ENCODE data around the gene COPS9. TPM values are rescaled to one million over a fixed set of nuclear protein-coding genes. Genes with fewer than 3 reads are reported as not detected.

COPS9 gene
- total and polyA plus RNA-seq, 2 donors: 53.5 to 217 TPM

DNA sequence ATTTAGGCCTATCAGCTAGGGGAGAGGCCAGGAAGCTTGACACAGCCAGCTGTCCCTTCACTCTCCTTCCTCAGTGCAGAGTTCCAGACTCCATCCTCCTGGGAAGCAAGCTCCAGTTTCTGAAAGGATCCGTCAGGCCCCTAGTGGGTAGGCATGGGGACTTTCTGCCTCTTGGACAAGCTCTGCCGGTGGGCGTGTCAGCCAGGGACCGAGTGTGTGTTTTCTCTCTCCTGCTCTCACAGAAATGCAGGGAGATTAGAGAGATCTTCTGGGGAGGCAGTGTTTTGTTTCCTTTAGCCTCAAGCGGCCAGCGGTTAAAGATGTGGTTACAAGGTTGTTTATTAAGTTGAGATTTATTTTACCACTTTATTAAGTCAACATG lies 34.2 kb upstream of the COPS9 start:
- no peaks in the 10 kb centered on the region for H3K4me1 ChIP-seq (ENCODE audit: insufficient read depth)
- no peak overlapping the region for H3K4me3 ChIP-seq (ENCODE audit: low read depth, low read length)
- no peaks in the 10 kb centered on the region for H3K36me3 ChIP-seq (ENCODE audit: insufficient read depth)
- 23% methylated on average over 6 of the region's 6 CpGs for WGBS
- no peak overlapping the region for H3K27ac ChIP-seq (ENCODE audit: low read depth)
- DNase-seq (ENCODE audit: extremely low spot score): no peak

DNA sequence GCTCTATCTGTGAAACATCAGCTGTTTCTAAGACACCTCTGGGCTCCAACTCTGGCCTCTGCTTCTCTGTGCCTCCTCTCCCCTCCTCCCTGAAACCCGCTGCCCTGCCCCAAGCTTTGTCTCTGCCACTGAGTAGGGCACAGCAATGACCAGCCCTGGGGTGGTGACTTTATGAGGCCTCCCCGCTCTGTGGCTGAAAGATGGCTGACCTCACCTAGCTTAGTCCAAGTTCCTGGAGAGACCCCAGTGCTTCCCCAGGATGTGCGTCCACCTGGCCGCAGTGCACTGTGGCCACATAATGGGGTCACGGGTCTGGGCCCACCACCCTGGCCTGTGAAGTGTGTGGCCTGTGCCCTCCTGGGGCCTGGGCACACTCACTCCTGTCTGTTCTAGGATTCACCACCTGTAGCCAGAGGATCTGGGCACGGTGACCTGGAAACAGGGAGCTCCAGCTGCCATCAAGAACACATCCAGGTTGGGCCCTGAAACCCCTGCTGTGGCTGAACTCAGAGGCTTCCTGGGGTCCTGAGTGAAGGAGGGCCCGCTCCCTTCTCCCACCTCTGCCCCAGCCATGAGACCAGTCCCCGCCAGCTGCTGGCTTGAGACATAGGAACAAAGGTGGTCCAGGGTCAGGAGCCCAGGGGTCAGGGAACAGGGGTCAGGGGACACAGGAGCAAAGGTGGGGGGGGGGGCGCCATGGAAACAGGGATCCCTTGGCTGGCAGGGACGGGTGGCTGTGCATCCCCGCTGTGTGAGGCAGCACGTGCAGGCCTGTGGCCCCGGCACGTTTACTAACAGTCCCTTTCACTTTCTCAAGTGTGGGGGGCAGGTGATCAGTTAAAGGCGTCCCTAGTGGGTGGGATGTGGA lies 33.6 kb upstream of the COPS9 start:
- DNase-seq (ENCODE audit: extremely low spot score): no peak
- WGBS: 82% methylated on average over 15 of the region's 15 CpGs
- H3K36me3 ChIP-seq (ENCODE audit: insufficient read depth): no peaks in the 10 kb centered on the region
- no peaks in the 10 kb centered on the region for H3K4me1 ChIP-seq (ENCODE audit: insufficient read depth)
- no peak overlapping the region for H3K4me3 ChIP-seq (ENCODE audit: low read depth, low read length)
- no peak overlapping the region for H3K27ac ChIP-seq (ENCODE audit: low read depth)

DNA sequence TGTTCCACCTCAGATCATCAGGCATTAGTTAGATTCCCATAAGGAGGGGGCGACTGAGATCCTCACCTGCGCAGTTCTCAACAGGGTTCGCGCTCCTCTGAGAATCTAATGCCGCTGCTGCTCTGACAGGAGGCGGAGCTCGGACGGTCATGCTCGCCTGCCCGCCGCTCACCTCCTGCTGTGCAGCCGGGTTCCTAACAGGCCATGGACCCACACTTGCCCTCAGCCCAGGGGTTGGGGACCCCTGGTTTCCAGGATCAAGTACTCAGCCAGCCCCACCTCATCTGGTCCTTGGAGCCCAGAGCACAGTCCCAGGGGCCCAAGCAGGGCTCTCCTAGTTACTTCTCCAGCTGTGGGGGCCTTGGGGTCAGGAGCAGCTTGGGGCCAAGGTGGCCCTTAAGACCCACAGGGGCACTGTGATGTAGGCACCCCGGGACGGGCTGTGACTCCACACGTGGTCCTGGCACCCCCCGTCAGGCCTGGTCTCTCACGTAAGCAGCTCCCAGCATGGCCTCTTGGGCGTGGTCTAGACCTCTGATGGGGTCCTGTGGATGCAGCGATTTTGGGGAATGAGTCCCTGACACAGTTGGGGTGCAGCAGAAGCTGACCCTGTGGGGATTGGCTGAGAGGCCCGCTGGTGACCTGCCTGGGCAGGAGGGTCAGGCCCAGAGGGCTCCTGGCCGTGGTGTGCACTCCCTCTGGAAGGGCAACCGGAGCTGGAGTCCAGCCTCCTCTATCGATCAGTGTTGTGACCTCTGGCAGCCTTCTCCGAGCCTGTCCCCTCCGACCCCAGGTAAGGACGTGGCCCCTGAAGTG lies 32.6 kb upstream of the COPS9 start:
- H3K4me3 ChIP-seq (ENCODE audit: low read depth, low read length): no peak overlapping the region
- no peaks in the 10 kb centered on the region for H3K36me3 ChIP-seq (ENCODE audit: insufficient read depth)
- DNase-seq (ENCODE audit: extremely low spot score): no peak
- no peaks in the 10 kb centered on the region for H3K4me1 ChIP-seq (ENCODE audit: insufficient read depth)
- H3K27ac ChIP-seq (ENCODE audit: low read depth): no peak overlapping the region
- 87% methylated on average over 26 of the region's 26 CpGs for WGBS

DNA sequence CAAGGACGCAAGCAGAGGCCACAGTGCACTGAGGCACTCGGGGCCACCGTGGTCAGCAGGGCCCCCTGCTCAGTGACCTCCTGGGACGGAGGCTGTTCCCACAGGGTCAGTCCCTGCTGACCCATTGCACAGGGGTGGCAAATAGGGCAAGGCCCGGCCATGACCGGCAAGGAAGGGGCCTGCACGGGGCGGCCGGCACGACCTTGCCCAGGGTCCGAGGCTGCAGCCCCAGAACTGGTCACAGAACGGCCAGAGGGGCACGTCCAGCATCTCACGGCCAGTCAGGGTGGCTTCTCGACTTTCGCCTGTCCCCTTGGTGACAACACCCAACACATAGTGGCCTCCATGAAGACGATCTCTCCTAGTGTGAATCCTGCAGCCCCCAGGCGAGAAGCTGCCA lies 31.9 kb upstream of the COPS9 start:
- 89% methylated on average over 18 of the region's 18 CpGs for WGBS
- Histone ChIP-seq H3K4me1 (ENCODE audit: insufficient read depth) (no peaks in the 10 kb centered on the region), H3K4me3 (ENCODE audit: low read depth, low read length) (no peak overlapping the region), H3K36me3 (ENCODE audit: insufficient read depth) (no peaks in the 10 kb centered on the region), H3K27ac (ENCODE audit: low read depth) (no peak overlapping the region)
- DNase-seq (ENCODE audit: extremely low spot score): no peak

DNA sequence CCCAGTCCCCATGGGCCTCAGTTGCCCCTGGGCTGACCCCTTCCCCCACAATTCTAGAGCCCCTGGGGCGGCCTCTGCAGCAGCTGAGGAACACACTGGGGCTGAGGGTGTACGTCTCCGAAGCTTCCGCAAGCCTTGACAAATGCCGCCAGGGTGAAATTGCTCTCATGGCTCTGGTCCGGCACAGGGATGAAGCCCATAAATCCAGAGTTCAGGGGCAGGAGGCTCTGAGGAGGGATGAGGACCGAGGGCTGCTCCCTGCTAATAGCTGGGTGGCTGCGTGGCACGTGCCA lies 31.4 kb upstream of the COPS9 start:
- no peak for DNase-seq (ENCODE audit: extremely low spot score)
- H3K4me1 ChIP-seq (ENCODE audit: insufficient read depth): no peaks in the 10 kb centered on the region
- WGBS: 77% methylated on average over 9 of the region's 9 CpGs
- H3K27ac ChIP-seq (ENCODE audit: low read depth): no peak overlapping the region
- H3K36me3 ChIP-seq (ENCODE audit: insufficient read depth): no peaks in the 10 kb centered on the region
- no peak overlapping the region for H3K4me3 ChIP-seq (ENCODE audit: low read depth, low read length)

DNA sequence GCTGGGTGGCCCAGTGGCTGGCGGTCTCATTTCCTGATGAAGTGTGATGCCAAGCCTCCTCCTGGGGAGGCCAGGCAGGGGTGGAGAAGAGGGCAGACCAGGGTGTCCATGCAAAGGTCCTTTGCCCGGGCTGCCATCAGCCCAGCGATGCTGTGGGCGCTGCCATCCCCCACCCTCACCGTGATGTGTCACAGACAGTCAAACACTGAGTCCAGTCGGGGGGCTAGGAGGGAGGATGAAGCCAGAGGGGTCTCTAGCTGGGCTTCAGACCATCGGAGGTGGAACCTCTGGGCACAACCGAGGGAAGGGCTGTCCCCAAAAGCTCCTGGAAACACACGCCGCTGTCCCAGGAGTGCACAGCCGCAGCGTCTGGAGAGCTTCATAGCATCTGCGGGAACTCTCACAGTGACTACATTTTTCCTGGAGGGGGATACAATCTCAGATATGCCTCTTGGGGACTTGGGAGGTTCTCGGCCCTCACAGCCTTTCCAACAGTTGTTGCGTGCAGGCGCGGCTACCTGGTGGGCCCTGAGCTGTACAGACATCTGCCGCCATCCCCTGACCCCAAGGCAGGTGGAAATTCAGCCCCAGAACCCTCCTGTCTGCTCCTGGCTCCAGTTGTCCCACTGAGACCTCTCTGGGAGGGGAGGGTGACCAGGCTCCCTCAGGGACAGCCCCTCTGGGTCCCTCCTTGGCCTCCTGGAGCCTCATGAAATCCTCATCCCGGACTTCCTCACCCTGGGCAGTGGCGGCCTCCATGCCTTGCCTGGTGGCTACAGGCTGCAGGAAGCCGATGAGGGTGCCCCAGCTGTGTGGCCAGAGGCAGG lies 30.9 kb upstream of the COPS9 start:
- 85% methylated on average over 21 of the region's 21 CpGs for WGBS
- no peaks in the 10 kb centered on the region for H3K4me1 ChIP-seq (ENCODE audit: insufficient read depth)
- no peak for DNase-seq (ENCODE audit: extremely low spot score)
- no peak overlapping the region for H3K27ac ChIP-seq (ENCODE audit: low read depth)
- H3K36me3 ChIP-seq (ENCODE audit: insufficient read depth): no peaks in the 10 kb centered on the region
- no peak overlapping the region for H3K4me3 ChIP-seq (ENCODE audit: low read depth, low read length)

DNA sequence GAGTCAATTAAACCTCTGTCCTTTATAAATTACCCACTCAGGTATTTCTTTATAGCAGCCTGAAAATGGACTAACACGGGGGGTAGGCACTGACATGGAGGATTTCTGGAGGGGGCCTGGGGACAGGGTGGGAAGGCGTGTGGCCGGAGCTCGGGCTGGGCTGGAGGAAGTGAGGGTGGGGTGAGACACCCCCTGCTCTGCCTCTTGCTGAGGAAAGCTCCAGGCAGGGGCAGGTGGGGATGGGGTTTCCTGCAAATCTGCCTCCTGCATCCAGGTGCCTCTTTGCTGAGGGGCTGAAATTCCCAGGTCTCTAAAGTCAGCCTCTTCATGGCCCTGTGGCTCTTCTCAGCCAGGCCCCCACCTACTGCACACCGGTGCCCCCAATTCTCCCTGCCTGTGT lies 30.1 kb upstream of the COPS9 start:
- no peak for DNase-seq (ENCODE audit: extremely low spot score)
- Histone ChIP-seq H3K4me1 (ENCODE audit: insufficient read depth) (no peaks in the 10 kb centered on the region), H3K4me3 (ENCODE audit: low read depth, low read length) (no peak overlapping the region), H3K36me3 (ENCODE audit: insufficient read depth) (no peaks in the 10 kb centered on the region), H3K27ac (ENCODE audit: low read depth) (no peak overlapping the region)
- 69% methylated on average over 5 of the region's 5 CpGs for WGBS

DNA sequence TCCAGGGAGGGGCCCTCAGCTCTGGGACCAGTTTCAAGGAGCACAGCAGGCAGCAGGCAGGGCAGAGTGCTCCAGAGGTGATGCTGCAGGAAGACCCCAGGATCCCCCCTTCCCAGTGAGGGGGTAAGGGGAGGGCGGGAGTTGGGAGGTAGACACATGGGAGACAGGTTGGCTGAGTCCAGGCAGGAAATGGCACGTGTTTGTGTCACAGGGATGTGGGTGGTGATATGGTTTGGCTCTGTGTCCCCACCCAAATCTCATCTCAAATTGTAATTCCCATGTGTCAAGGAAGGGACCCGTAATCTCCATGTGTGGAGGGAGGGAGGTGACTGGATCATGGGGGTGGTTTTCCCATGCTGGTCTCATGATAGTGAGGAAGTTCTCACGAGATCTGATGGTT lies 29.6 kb upstream of the COPS9 start:
- DNase-seq (ENCODE audit: extremely low spot score): no peak
- H3K4me1 ChIP-seq (ENCODE audit: insufficient read depth): no peaks in the 10 kb centered on the region
- 47% methylated on average over 4 of the region's 4 CpGs for WGBS
- no peak overlapping the region for H3K27ac ChIP-seq (ENCODE audit: low read depth)
- no peaks in the 10 kb centered on the region for H3K36me3 ChIP-seq (ENCODE audit: insufficient read depth)
- no peak overlapping the region for H3K4me3 ChIP-seq (ENCODE audit: low read depth, low read length)

DNA sequence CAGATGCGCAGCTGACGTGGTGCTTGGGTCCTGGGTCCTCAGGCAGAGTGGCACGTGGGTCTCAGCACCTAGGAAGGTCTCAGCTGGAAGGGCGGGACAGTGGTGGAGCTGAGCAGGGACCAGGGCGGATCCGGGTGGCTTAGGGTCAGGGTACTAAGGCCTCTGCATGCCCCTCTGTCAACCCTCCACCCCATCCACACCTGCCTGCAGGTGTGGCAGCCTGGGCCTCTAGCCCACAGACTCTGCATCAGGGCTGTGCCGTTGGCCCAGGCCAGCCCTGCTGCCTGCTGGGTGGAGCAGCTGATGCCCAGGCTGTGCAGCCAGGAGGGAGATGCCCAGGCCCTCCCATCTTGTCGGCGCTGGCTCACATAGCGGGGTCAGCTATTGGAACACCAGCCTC lies 28.9 kb upstream of the COPS9 start:
- no peaks in the 10 kb centered on the region for H3K36me3 ChIP-seq (ENCODE audit: insufficient read depth)
- WGBS: 88% methylated on average over 10 of the region's 10 CpGs
- H3K4me1 ChIP-seq (ENCODE audit: insufficient read depth): no peaks in the 10 kb centered on the region
- no peak overlapping the region for H3K4me3 ChIP-seq (ENCODE audit: low read depth, low read length)
- H3K27ac ChIP-seq (ENCODE audit: low read depth): no peak overlapping the region
- no peak for DNase-seq (ENCODE audit: extremely low spot score)

DNA sequence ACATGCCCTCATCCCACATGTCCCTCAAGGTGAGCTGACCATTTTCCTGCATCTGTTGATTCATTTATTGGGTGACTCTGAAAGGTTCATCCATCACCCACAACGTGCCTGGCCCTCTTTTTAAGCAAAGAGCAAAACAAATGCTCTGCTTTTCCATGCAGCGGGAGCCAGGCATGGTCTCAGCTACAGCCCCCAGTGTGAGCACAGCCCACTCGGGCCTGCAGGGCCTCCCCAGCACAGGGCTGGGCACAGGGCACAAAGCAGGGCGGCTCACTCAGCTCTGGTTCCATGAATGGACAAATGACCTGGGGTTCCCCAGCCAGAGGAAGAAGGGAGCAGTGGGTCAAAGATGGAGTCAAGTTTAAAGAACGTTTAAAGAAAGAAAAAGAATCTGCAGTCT lies 28.5 kb upstream of the COPS9 start:
- Histone ChIP-seq H3K27ac (ENCODE audit: low read depth) (no peak overlapping the region), H3K4me3 (ENCODE audit: low read depth, low read length) (no peak overlapping the region), H3K4me1 (ENCODE audit: insufficient read depth) (no peaks in the 10 kb centered on the region), H3K36me3 (ENCODE audit: insufficient read depth) (no peaks in the 10 kb centered on the region)
- 56% methylated on average over 5 of the region's 5 CpGs for WGBS
- DNase-seq (ENCODE audit: extremely low spot score): no peak

DNA sequence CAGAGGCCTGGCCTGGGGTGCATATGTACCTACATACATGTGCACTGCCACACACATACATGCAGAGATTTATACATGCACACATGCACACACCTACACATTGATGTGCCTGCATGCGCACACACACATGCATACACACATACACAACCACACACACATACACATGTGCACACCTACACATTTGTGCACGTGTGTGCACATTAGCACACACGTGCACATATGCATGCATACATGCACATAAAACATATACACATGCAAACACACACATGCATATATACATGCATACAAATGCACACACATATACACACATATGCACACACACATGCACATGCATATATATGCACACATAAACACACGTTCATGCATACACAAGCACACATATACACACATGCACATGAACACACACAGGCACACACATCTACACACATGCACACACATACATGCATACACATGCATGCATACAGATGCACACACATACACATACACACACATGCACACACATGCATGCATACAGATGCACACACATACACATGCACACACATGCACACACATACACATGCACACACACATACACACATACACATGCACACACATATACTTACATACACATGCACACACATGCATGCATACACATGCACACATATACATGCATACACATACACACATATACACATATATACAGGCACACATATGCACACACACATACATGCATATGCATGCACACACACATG lies 27.9 kb upstream of the COPS9 start:
- DNase-seq (ENCODE audit: extremely low spot score): no peak
- WGBS: 89% methylated on average over 4 of the region's 4 CpGs
- H3K4me1 ChIP-seq (ENCODE audit: insufficient read depth): no peaks in the 10 kb centered on the region
- no peak overlapping the region for H3K4me3 ChIP-seq (ENCODE audit: low read depth, low read length)
- no peaks in the 10 kb centered on the region for H3K36me3 ChIP-seq (ENCODE audit: insufficient read depth)
- H3K27ac ChIP-seq (ENCODE audit: low read depth): no peak overlapping the region

DNA sequence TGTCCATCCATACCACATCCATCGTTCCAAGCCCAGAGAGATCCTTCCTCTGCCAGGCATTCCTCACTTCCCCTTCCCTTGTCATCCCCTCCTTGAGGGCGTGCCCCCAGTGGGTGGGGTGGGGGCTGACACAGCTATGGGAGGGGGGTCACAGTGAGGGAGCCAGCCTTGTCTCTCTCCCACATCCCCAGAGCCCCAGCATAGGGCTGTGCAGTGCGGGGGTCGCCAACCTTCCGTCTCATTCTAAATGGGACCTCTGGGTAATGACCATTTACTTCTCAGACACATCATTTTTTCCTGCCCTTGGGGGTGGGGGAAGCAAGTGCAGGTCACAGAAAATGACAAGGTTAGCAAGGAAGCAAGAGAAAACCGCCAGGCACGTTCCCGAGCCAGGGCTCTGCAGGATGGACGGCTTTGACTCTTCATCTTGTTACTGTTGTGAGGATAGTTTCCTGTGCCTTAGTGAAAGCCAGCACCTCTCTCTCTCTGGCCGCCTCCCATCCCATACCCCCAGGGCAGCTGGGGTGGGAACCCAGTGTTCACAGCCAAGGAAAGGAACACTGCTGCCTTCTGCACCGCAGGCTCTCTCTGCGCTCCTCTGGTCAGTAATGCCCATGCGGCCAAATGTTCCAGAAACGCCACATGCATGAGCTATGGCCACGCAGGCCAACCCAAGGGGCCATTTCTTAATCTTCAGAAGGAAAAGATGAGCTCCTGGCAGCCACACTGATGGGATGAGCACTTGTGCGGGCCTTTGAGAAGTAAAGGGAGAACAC lies 27.0 kb upstream of the COPS9 start:
- no peak for DNase-seq (ENCODE audit: extremely low spot score)
- H3K36me3 ChIP-seq (ENCODE audit: insufficient read depth): no peaks in the 10 kb centered on the region
- H3K4me3 ChIP-seq (ENCODE audit: low read depth, low read length): no peak overlapping the region
- no peak overlapping the region for H3K27ac ChIP-seq (ENCODE audit: low read depth)
- H3K4me1 ChIP-seq (ENCODE audit: insufficient read depth): no peaks in the 10 kb centered on the region
- 67% methylated on average over 16 of the region's 16 CpGs for WGBS

DNA sequence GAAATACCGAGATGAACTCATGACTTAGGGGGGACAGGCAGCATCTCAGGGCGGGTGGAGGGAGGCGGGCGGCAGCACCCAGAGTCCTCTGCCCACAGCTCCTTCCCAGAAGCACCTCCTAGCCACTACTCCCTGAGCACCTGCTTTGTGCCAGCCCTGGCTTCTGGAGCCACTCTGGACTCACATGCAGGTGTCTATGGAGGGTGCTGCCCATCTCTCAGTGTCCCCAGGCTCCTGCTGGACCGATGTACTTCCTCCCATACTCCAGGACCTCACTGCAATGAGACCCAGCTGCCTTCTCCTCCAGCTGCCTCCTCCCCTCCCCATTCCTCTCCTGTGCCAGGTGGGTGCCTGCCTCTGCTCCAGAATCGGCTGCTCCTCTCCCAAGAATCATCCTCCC lies 26.4 kb upstream of the COPS9 start:
- Histone ChIP-seq H3K36me3 (ENCODE audit: insufficient read depth) (no peaks in the 10 kb centered on the region), H3K4me1 (ENCODE audit: insufficient read depth) (no peaks in the 10 kb centered on the region), H3K4me3 (ENCODE audit: low read depth, low read length) (no peak overlapping the region), H3K27ac (ENCODE audit: low read depth) (no peak overlapping the region)
- no peak for DNase-seq (ENCODE audit: extremely low spot score)
- WGBS: 77% methylated on average over 6 of the region's 6 CpGs
